ENCODE data around the gene TSKU. TPM values are rescaled to one million over a fixed set of nuclear protein-coding genes. Genes with fewer than 3 reads are reported as not detected.

TSKU gene
- total and polyA plus RNA-seq, 5 donors from 2014 or later: not detected

GRCh38 chr11:76739798-76740197 is 43.4 kb upstream of the TSKU start:
- Histone ChIP-seq H3K4me3 (ENCODE audit: low read depth, low read length) (no peak overlapping the region), H3K27me3 (ENCODE audit: control insufficient read depth, insufficient read depth, low read length) (no peaks in the 10 kb centered on the region), H3K4me1 (ENCODE audit: control insufficient read depth, insufficient read depth, low read length, poor library complexity, severe bottlenecking) (no peaks in the 10 kb centered on the region), H3K27ac (ENCODE audit: insufficient read depth, low read length, poor library complexity, severe bottlenecking) (no peak overlapping the region), H3K36me3 (ENCODE audit: control insufficient read depth, insufficient read depth, low read length) (no peaks in the 10 kb centered on the region), H3K9me3 (ENCODE audit: control insufficient read depth in 2 of 2, low read length in 2 of 2) (no peaks in the 10 kb centered on the region)
- H3K4me1 Mint-ChIP-seq: no peaks in the 10 kb centered on the region
- H3K4me3 Mint-ChIP-seq: no peak overlapping the region
- ATAC-seq (ENCODE audit: low read depth in 2 of 2): no peak
- H3K27ac Mint-ChIP-seq: no peak overlapping the region
- peaks cover 26% of the 10 kb centered on the region for H3K27me3 Mint-ChIP-seq
- no peak for DNase-seq
- H3K36me3 Mint-ChIP-seq: no peaks in the 10 kb centered on the region
- no peaks in the 10 kb centered on the region for H3K9me3 Mint-ChIP-seq

GRCh38 chr11:76740772-76741171 is 42.4 kb upstream of the TSKU start:
- H3K27me3 Mint-ChIP-seq: peaks cover 30% of the 10 kb centered on the region
- DNase-seq (no peak), ATAC-seq (ENCODE audit: low read depth in 2 of 2) (no peak)
- no peak overlapping the region for H3K27ac Mint-ChIP-seq
- no peak overlapping the region for H3K4me3 ChIP-seq (ENCODE audit: low read depth, low read length)
- no peak overlapping the region for H3K27ac ChIP-seq (ENCODE audit: insufficient read depth, low read length, poor library complexity, severe bottlenecking)
- no peaks in the 10 kb centered on the region for H3K4me1 Mint-ChIP-seq
- no peak overlapping the region for H3K4me3 Mint-ChIP-seq
- no peaks in the 10 kb centered on the region for H3K36me3 Mint-ChIP-seq
- no peaks in the 10 kb centered on the region for H3K9me3 ChIP-seq (ENCODE audit: control insufficient read depth in 2 of 2, low read length in 2 of 2)
- H3K27me3 ChIP-seq (ENCODE audit: control insufficient read depth, insufficient read depth, low read length): no peaks in the 10 kb centered on the region
- no peaks in the 10 kb centered on the region for H3K36me3 ChIP-seq (ENCODE audit: control insufficient read depth, insufficient read depth, low read length)
- H3K9me3 Mint-ChIP-seq: no peaks in the 10 kb centered on the region
- H3K4me1 ChIP-seq (ENCODE audit: control insufficient read depth, insufficient read depth, low read length, poor library complexity, severe bottlenecking): no peaks in the 10 kb centered on the region

- Histone ChIP-seq H3K4me1 (ENCODE audit: control insufficient read depth, insufficient read depth, low read length, poor library complexity, severe bottlenecking) (no peaks in the 10 kb centered on the region), H3K4me3 (ENCODE audit: low read depth, low read length) (no peak overlapping the region), H3K36me3 (ENCODE audit: control insufficient read depth, insufficient read depth, low read length) (no peaks in the 10 kb centered on the region), H3K9me3 (ENCODE audit: control insufficient read depth in 2 of 2, low read length in 2 of 2) (no peaks in the 10 kb centered on the region), H3K27ac (ENCODE audit: insufficient read depth, low read length, poor library complexity, severe bottlenecking) (no peak overlapping the region), H3K27me3 (ENCODE audit: control insufficient read depth, insufficient read depth, low read length) (no peaks in the 10 kb centered on the region)
- Mint-ChIP-seq H3K9me3 (no peaks in the 10 kb centered on the region), H3K4me3 (no peak overlapping the region), H3K4me1 (no peaks in the 10 kb centered on the region), H3K36me3 (no peaks in the 10 kb centered on the region), H3K27ac (no peak overlapping the region), H3K27me3 (peaks cover 33% of the 10 kb centered on the region)
- no peak for ATAC-seq (ENCODE audit: low read depth in 2 of 2)
- DNase-seq: no peak
Measured at GRCh38 chr11:76742902-76743301, 40.3 kb upstream of the TSKU start.

GRCh38 chr11:76744186-76745043 is 38.7 kb upstream of the TSKU start:
- no peaks in the 10 kb centered on the region for H3K36me3 Mint-ChIP-seq
- H3K9me3 ChIP-seq (ENCODE audit: control insufficient read depth in 2 of 2, low read length in 2 of 2): no peaks in the 10 kb centered on the region
- no peaks in the 10 kb centered on the region for H3K27me3 ChIP-seq (ENCODE audit: control insufficient read depth, insufficient read depth, low read length)
- H3K27ac ChIP-seq (ENCODE audit: insufficient read depth, low read length, poor library complexity, severe bottlenecking): no peak overlapping the region
- no peak overlapping the region for H3K4me3 Mint-ChIP-seq
- DNase-seq: no peak
- H3K4me3 ChIP-seq (ENCODE audit: low read depth, low read length): no peak overlapping the region
- H3K9me3 Mint-ChIP-seq: no peaks in the 10 kb centered on the region
- H3K4me1 ChIP-seq (ENCODE audit: control insufficient read depth, insufficient read depth, low read length, poor library complexity, severe bottlenecking): no peaks in the 10 kb centered on the region
- ATAC-seq (ENCODE audit: low read depth in 2 of 2): no peak
- H3K27ac Mint-ChIP-seq: no peak overlapping the region
- H3K27me3 Mint-ChIP-seq: peaks cover 27% of the 10 kb centered on the region
- H3K4me1 Mint-ChIP-seq: no peaks in the 10 kb centered on the region
- H3K36me3 ChIP-seq (ENCODE audit: control insufficient read depth, insufficient read depth, low read length): no peaks in the 10 kb centered on the region

- Histone ChIP-seq H3K27me3 (ENCODE audit: control insufficient read depth, insufficient read depth, low read length) (no peaks in the 10 kb centered on the region), H3K36me3 (ENCODE audit: control insufficient read depth, insufficient read depth, low read length) (no peaks in the 10 kb centered on the region), H3K4me1 (ENCODE audit: control insufficient read depth, insufficient read depth, low read length, poor library complexity, severe bottlenecking) (no peaks in the 10 kb centered on the region), H3K4me3 (ENCODE audit: low read depth, low read length) (no peak overlapping the region), H3K9me3 (ENCODE audit: control insufficient read depth in 2 of 2, low read length in 2 of 2) (no peaks in the 10 kb centered on the region), H3K27ac (ENCODE audit: insufficient read depth, low read length, poor library complexity, severe bottlenecking) (no peak overlapping the region)
- ATAC-seq (ENCODE audit: low read depth in 2 of 2) (no peak), DNase-seq (no peak)
- no peak overlapping the region for H3K27ac Mint-ChIP-seq
- H3K27me3 Mint-ChIP-seq: peaks cover 27% of the 10 kb centered on the region
- no peaks in the 10 kb centered on the region for H3K4me1 Mint-ChIP-seq
- H3K9me3 Mint-ChIP-seq: no peaks in the 10 kb centered on the region
- H3K4me3 Mint-ChIP-seq: no peak overlapping the region
- H3K36me3 Mint-ChIP-seq: no peaks in the 10 kb centered on the region
Measured at GRCh38 chr11:76745044-76745376, 38.1 kb upstream of the TSKU start.

- H3K4me1 ChIP-seq (ENCODE audit: control insufficient read depth, insufficient read depth, low read length, poor library complexity, severe bottlenecking): no peaks in the 10 kb centered on the region
- no peaks in the 10 kb centered on the region for H3K9me3 ChIP-seq (ENCODE audit: control insufficient read depth in 2 of 2, low read length in 2 of 2)
- Mint-ChIP-seq H3K36me3 (no peaks in the 10 kb centered on the region), H3K27me3 (peaks cover 26% of the 10 kb centered on the region), H3K4me1 (no peaks in the 10 kb centered on the region), H3K27ac (no peak overlapping the region), H3K9me3 (no peaks in the 10 kb centered on the region), H3K4me3 (no peak overlapping the region)
- DNase-seq (no peak), ATAC-seq (ENCODE audit: low read depth in 2 of 2) (no peak)
- no peaks in the 10 kb centered on the region for H3K36me3 ChIP-seq (ENCODE audit: control insufficient read depth, insufficient read depth, low read length)
- no peaks in the 10 kb centered on the region for H3K27me3 ChIP-seq (ENCODE audit: control insufficient read depth, insufficient read depth, low read length)
- H3K27ac ChIP-seq (ENCODE audit: insufficient read depth, low read length, poor library complexity, severe bottlenecking): no peak overlapping the region
- no peak overlapping the region for H3K4me3 ChIP-seq (ENCODE audit: low read depth, low read length)
Measured at GRCh38 chr11:76745561-76746207, 37.5 kb upstream of the TSKU start.

GRCh38 chr11:76747153-76747914 is 35.8 kb upstream of the TSKU start:
- ATAC-seq (ENCODE audit: low read depth in 2 of 2): no peak
- DNase-seq: no peak
- Histone ChIP-seq H3K4me1 (ENCODE audit: control insufficient read depth, insufficient read depth, low read length, poor library complexity, severe bottlenecking) (no peaks in the 10 kb centered on the region), H3K9me3 (ENCODE audit: control insufficient read depth in 2 of 2, low read length in 2 of 2) (no peaks in the 10 kb centered on the region), H3K4me3 (ENCODE audit: low read depth, low read length) (no peak overlapping the region), H3K27me3 (ENCODE audit: control insufficient read depth, insufficient read depth, low read length) (no peaks in the 10 kb centered on the region), H3K27ac (ENCODE audit: insufficient read depth, low read length, poor library complexity, severe bottlenecking) (no peak overlapping the region), H3K36me3 (ENCODE audit: control insufficient read depth, insufficient read depth, low read length) (no peaks in the 10 kb centered on the region)
- H3K9me3 Mint-ChIP-seq: no peaks in the 10 kb centered on the region
- no peak overlapping the region for H3K27ac Mint-ChIP-seq
- no peaks in the 10 kb centered on the region for H3K4me1 Mint-ChIP-seq
- H3K27me3 Mint-ChIP-seq: peaks cover 23% of the 10 kb centered on the region
- no peak overlapping the region for H3K4me3 Mint-ChIP-seq
- no peaks in the 10 kb centered on the region for H3K36me3 Mint-ChIP-seq

All from CD4-positive, CD25-positive, alpha-beta regulatory T cell (primary cell).